ENCODE measurements around the gene CYP2A6. TPM values are rescaled to one million over a fixed set of nuclear protein-coding genes. Genes with fewer than 3 reads are reported as not detected.
A peak's percentile ranks its signal among the peaks of the same experiment; 100 is the strongest.
"Not testable (repeated sequence)": the region's sequence is repeated elsewhere in the genome, so short reads cannot be mapped to it uniquely, and the experiment has no call there.

CYP2A6 gene
- total and polyA plus RNA-seq, 7 donors, result 1.8 TPM; not detected in 6

DNA sequence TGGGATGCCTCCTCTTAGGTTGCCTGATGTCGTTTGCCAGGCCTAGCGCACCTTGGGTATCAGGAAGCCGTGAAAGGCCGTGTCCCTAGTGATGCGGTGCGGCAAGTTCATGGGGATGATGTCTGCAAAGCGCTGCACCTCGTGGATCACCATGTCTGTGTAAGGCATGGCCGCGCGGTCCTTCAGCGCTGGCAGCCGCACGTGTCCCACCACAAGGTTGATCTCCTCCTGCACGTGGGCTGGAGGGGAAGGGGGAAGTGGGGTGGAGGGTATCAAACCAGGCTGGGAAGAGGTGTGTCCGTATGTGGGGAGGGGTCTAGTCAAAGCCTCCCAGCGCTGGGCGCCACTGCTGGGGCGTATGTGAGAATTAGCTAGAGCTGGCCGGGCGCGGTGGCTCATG is 28.1 kb downstream of the CYP2A6 start:
- H3K4me1 ChIP-seq, result peaks cover 0 to 44% (median 28%) of the 10 kb centered on the region in 4 donors
- no peak overlapping the region for H3K4me3 ChIP-seq
- no peaks in the 10 kb centered on the region for H3K27me3 ChIP-seq
- peak overlapping the region in 3 of 4 donors; percentile 53 to 72 (median 72) for H3K27ac ChIP-seq
- intact Hi-C loops (cut with DNase I), result no loop called here
- WGBS, 2 donors, result 91 to 92% methylated on average over 22 of the region's 22 CpGs
- no peak for TF ChIP-seq EP300 (IDR thresholded peaks at IDR 0.05)
- TF ChIP-seq CTCF (IDR thresholded peaks at IDR 0.05), result no peak
- no peak for TF ChIP-seq POLR2AphosphoS5 (IDR thresholded peaks at IDR 0.05)
- TF ChIP-seq POLR2A (IDR thresholded peaks at IDR 0.05), result no peak
- H3K9me3 ChIP-seq, result no peaks in the 10 kb centered on the region
- H3K36me3 ChIP-seq, result peaks cover 0 to 5% (median 2%) of the 10 kb centered on the region in 4 donors
- no peak for DNase-seq

- not testable (repeated sequence) for DNase-seq, H3K9me3 ChIP-seq, H3K27me3 ChIP-seq, H3K36me3 ChIP-seq, H3K4me3 ChIP-seq
- 44 to 46% methylated on average over 6 of the region's 6 CpGs for WGBS, 2 donors
- intact Hi-C loops (cut with DNase I), result loop anchor here (1.0 to 2.0 kb wide), 2 partner anchors 41 to 157 kb away; partner anchors contain the start of gene RAB4B
- Histone ChIP-seq H3K27ac (peak overlapping the region in 3 of 4 donors; percentile 73 to 81 (median 74)), H3K4me1 (peaks cover 0 to 44% (median 28%) of the 10 kb centered on the region in 4 donors)
- TF ChIP-seq POLR2AphosphoS5 (IDR thresholded peaks at IDR 0.05) (peak in 1 of 4 donors; percentile 10), CTCF (IDR thresholded peaks at IDR 0.05) (peak; percentile 34 to 81 (median 77))
These were observed 30.6 kb downstream of the CYP2A6 start for GRCh38 chr19:40819479-40820234.

DNA sequence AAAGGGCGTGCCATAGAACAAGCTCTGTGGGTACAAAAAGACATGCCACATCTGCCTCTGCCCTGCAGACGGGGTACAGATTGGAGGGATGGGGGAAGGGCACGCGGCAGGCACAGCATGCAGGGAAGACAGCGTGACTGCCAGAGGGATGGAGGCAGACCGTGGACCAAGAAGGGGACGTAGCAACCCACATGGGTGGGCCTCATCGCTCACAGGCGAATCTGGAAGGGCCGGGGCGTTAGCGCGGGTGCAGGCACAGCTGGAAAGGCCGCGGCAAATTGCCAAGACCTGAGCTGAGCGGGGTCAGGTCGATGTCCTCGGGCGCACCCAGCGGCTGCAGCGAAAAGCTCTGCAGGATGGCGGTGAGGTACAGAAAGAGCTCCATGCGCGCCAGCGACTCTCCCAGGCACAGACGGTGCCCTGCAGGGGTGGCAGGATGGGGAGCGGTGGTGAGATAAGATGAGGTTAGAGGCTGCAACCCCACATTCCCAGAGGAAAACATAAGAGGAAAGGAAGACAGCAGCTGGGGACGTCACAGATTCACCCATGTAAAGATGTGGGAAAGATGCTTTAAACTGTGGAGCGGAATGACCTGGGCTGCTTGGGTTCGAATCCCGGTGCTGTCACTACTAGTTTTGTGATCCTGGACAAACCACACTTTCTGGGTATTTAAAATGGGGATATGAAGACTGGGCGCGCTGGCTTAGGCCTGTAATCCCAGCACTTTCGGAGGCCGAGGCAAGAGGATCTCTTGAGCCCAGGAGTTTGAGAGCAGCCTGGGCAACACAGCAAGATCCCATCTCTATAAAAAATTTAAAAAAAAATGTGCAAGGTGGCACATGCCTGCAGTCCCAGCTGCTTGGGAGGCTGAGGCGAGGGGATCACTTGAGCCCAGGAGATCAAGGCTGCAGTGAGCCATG is 31.5 kb downstream of the CYP2A6 start:
- Histone ChIP-seq H3K4me3 (peak overlapping the region in 2 of 4 donors; percentile 23 to 36), H3K27ac (peak overlapping the region; percentile 40 to 81 (median 74)), H3K4me1 (peaks cover 0 to 49% (median 30%) of the 10 kb centered on the region in 4 donors)
- H3K36me3 ChIP-seq, H3K9me3 ChIP-seq, H3K27me3 ChIP-seq: not testable (repeated sequence)
- WGBS, 2 donors, result 21 to 23% methylated on average over 35 to 36 of the region's 36 CpGs
- peak; percentile 90 for DNase-seq
- TF ChIP-seq CTCF (IDR thresholded peaks at IDR 0.05), result peak in 3 of 4 experiments; percentile 10 to 40 (median 26)
- peak in 3 of 4 donors; percentile 40 to 61 (median 42) for TF ChIP-seq POLR2AphosphoS5 (IDR thresholded peaks at IDR 0.05)
- intact Hi-C loops (cut with DNase I), result loop anchor here (2.0 kb wide), 1 partner anchor 40 kb away; the partner anchor contains the start of gene RAB4B

DNA sequence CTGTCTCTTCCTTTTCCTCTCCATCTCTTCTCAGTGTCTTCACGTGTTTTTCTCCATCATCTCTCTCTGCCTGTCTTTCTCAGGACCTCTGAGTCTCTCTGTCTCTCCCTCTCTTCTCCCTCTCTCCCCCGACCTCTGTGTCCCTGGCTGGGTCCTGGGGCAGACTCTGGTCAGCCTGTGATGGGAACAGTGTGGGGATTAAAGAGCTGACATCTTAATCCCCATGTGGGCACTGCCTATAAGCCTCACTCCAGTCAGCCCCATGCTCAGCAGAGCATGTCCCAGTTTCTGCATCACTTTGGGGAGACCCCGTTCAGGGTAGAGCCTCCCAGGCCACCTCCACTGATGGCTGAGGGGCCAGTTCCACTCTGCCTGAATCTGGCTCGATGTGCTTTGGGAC is 35.0 kb downstream of the CYP2A6 start:
- intact Hi-C loops (cut with DNase I), result no loop called here
- no peak for TF ChIP-seq POLR2A (IDR thresholded peaks at IDR 0.05)
- no peak for TF ChIP-seq CTCF (IDR thresholded peaks at IDR 0.05)
- TF ChIP-seq POLR2AphosphoS5 (IDR thresholded peaks at IDR 0.05), result no peak
- no peak for TF ChIP-seq EP300 (IDR thresholded peaks at IDR 0.05)
- peaks cover 0 to 59% (median 41%) of the 10 kb centered on the region in 4 donors for H3K4me1 ChIP-seq
- H3K9me3 ChIP-seq, result no peaks in the 10 kb centered on the region
- no peaks in the 10 kb centered on the region for H3K27me3 ChIP-seq
- 81 to 83% methylated on average over 4 of the region's 4 CpGs for WGBS, 2 donors
- peak; percentile 37 for DNase-seq
- H3K4me3 ChIP-seq, result no peak overlapping the region
- H3K27ac ChIP-seq, result no peak overlapping the region
- H3K36me3 ChIP-seq, result no peaks in the 10 kb centered on the region

Data from sigmoid colon (tissue), 7 donors.